Progenitor cell of endocrine pancreas (in vitro differentiated cells): Measurements from ENCODE around the gene TRIM15. TPM values are rescaled to one million over a fixed set of nuclear protein-coding genes. Genes with fewer than 3 reads are reported as not detected.

ENCODE experiments used
- DNase-seq: peaks from one replicate; pipeline ENCODE4 v3.0.0; 2021; ENCODE audit warnings: low spot score; ENCODE audit not compliant: unreplicated experiment
- H3K27ac Mint-ChIP-seq: 2 replicates; pipeline ENCODE4 v1.8.0; 2021; ENCODE audit warnings: mild to moderate bottlenecking, moderate library complexity, mixed read lengths
- H3K27me3 Mint-ChIP-seq: 2 replicates; pipeline ENCODE4 v1.8.0; 2021; ENCODE audit warnings: mixed read lengths
- H3K36me3 Mint-ChIP-seq: 2 replicates; pipeline ENCODE4 v1.8.0; 2022; ENCODE audit warnings: mixed read lengths; ENCODE audit not compliant: insufficient read depth
- H3K4me1 Mint-ChIP-seq: 2 replicates; pipeline ENCODE4 v1.8.0; 2021; ENCODE audit warnings: low read depth, mixed read lengths
- H3K4me3 Mint-ChIP-seq: 2 replicates; pipeline ENCODE4 v1.8.0; 2021; ENCODE audit warnings: low read depth, mild to moderate bottlenecking, moderate library complexity, mixed read lengths
- H3K9me3 Mint-ChIP-seq: 2 replicates; pipeline ENCODE4 v1.8.0; 2021; ENCODE audit warnings: low read depth, mixed read lengths
- total RNA-seq: library from RNA; stranded (reverse); gene quantifications from 2 replicates; pipeline ENCODE4 v1.2.1, GENCODE V29; 2021
- TF ChIP-seq, protein P1 (sequence below): fragments of 200-600 bp; sonication (generic); IDR thresholded peaks from one replicate; pipeline ENCODE4 v1.5.0; 2021; ENCODE audit warnings: antibody characterized with exemption, mild to moderate bottlenecking; ENCODE audit not compliant: unreplicated experiment

TRIM15 gene
- total RNA-seq, 1 donor from 2014 or later, result not detected

DNA sequence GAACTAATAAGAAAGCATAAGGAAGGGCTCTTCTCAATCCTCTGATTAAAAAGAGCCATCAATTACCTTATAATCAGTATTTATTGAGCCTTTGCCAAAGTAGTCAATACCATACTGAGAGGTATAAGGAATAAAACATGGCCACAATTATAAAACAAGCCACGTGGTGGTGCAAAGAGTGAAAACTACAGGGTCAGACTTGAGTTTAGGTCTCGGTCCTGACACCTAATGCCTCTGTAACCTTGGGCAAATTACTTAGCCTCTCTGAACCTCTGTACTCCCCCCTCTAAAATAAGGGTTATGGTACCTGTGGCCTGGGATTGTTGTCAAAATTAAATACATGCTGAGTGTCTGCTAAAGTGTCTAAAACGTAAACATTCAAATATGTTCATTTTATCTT is 14.1 kb upstream of the TRIM15 start:
- Mint-ChIP-seq H3K27me3 (peaks cover 55% of the 10 kb centered on the region), H3K27ac (no peak overlapping the region), H3K9me3 (no peaks in the 10 kb centered on the region), H3K4me1 (no peaks in the 10 kb centered on the region), H3K4me3 (no peak overlapping the region), H3K36me3 (no peaks in the 10 kb centered on the region)
- no peak for DNase-seq
- TF ChIP-seq, protein P1, sequence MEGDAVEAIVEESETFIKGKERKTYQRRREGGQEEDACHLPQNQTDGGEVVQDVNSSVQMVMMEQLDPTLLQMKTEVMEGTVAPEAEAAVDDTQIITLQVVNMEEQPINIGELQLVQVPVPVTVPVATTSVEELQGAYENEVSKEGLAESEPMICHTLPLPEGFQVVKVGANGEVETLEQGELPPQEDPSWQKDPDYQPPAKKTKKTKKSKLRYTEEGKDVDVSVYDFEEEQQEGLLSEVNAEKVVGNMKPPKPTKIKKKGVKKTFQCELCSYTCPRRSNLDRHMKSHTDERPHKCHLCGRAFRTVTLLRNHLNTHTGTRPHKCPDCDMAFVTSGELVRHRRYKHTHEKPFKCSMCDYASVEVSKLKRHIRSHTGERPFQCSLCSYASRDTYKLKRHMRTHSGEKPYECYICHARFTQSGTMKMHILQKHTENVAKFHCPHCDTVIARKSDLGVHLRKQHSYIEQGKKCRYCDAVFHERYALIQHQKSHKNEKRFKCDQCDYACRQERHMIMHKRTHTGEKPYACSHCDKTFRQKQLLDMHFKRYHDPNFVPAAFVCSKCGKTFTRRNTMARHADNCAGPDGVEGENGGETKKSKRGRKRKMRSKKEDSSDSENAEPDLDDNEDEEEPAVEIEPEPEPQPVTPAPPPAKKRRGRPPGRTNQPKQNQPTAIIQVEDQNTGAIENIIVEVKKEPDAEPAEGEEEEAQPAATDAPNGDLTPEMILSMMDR, result no peak

DNA sequence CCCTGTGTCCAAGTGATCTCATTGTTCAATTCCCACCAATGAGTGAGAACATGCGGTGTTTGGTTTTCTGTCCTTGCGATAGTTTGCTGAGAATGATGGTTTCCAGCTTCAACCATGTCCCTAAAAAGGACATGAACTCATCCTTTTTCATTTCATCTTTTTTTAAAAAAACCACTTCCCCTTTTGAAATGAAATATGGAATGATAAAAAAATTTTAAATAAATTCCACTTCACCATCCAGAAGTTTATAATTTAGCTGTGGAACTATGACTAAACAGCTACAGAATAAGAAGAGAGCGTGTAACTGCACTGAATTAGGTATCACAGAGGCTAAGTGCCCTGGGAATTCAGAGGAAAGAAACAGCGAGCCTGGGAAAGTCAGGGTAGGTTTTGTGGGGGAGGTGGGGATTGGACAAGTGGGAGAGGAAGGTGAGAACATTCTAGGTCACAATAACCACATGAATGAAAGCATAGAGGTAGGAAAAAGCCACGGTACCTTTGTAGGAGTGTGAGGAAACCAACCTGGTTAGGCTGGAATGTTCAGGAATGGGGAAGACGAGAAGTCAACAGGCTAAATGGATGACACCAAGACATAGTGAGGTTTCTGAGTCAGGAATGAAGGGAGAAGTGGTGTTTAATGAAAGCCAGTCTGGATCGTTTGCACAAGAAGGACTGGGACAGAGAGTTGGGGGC is 13.3 kb upstream of the TRIM15 start:
- TF ChIP-seq, protein P1, result no peak
- H3K27me3 Mint-ChIP-seq, result peaks cover 55% of the 10 kb centered on the region
- DNase-seq, result no peak
- H3K4me3 Mint-ChIP-seq, result no peak overlapping the region
- no peaks in the 10 kb centered on the region for H3K4me1 Mint-ChIP-seq
- no peak overlapping the region for H3K27ac Mint-ChIP-seq
- H3K9me3 Mint-ChIP-seq, result no peaks in the 10 kb centered on the region
- no peaks in the 10 kb centered on the region for H3K36me3 Mint-ChIP-seq

DNA sequence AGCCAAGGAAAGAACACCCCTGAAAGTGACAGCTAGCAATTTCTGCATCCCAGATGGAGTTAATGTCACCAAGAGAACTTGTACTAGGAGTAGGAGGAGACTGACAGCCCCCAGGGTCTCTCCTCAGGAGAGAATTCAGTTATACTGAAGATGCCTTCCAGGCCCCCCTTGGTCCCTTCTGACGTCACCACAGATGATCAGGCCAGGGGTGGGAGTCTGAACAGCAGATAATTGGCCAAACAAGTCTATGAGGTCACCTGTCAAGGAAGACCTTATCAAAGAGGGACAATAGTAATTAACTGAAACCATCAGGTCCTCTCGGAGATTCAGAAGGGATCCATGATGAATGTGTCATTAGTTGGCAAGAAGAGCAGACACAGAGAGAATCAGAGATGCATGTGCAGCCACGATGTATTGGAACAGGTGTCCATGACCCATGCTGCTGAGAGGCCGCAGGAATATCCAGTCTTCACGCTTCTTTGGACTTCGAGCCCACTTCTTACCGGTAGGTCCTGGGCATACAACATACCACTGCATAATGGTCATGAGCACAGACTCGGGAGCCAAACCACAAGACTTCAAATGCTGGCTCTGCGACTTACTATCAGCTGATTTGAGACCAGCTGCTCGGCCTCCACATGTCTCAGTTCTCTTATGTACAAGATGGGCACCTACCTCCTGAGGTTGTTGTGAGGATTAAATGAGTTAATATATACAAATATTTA is 12.5 kb upstream of the TRIM15 start:
- DNase-seq, result no peak
- peaks cover 53% of the 10 kb centered on the region for H3K27me3 Mint-ChIP-seq
- no peaks in the 10 kb centered on the region for H3K4me1 Mint-ChIP-seq
- TF ChIP-seq, protein P1, result no peak
- no peak overlapping the region for H3K4me3 Mint-ChIP-seq
- no peak overlapping the region for H3K27ac Mint-ChIP-seq
- no peaks in the 10 kb centered on the region for H3K36me3 Mint-ChIP-seq
- no peaks in the 10 kb centered on the region for H3K9me3 Mint-ChIP-seq

DNA sequence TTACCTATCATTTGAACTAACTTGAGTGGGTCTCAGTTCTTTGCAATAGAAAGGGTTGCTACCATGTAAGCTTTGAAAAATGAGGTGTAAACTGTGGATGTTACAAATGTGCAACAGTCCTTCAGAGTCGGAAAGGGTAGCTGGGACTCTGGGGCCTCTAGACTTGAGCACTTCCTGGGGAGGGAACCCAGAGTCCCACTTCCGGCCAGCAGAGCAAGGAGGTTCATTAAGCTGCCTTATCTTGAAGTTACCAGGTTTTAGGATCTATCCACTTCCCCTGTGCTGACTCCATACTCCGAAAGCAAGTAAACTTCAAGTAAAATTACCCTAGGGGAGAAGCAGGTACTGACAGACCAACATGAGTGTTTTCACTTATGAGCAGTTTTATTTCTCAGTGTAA is 11.8 kb upstream of the TRIM15 start:
- H3K9me3 Mint-ChIP-seq, result no peaks in the 10 kb centered on the region
- no peaks in the 10 kb centered on the region for H3K36me3 Mint-ChIP-seq
- peaks cover 55% of the 10 kb centered on the region for H3K27me3 Mint-ChIP-seq
- TF ChIP-seq, protein P1, result no peak
- H3K4me1 Mint-ChIP-seq, result no peaks in the 10 kb centered on the region
- no peak overlapping the region for H3K27ac Mint-ChIP-seq
- H3K4me3 Mint-ChIP-seq, result no peak overlapping the region
- DNase-seq, result no peak

DNA sequence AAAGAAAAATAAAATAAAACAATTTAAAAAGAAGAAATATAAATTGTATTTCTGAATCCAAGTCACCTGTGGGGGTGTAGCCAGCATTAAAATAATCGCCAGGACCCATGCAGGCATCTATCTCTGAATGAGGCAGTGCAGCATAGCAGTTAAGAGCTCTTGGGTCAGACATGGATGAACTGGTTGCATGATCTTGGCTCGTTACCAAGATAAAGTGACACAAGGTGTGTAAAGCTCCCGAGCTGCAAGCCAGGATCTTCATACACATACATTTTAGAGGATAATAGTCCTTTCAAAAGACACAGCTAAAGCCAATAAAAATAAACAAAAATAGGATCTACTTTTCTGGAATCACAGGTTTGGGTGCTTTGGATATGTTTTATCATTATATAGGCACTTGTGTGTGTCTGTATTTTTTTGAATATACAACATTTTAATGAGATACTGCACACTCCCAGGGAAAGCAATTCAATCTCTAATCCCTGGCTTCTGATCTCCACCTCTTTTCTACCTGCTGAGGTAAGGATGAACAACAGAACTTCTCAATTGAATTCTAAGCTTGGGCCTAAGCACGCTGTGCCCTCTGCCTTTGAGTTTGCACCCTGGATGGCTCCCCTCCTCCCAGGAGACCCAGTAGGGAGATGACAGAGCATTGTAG is 11.2 kb upstream of the TRIM15 start:
- DNase-seq, result no peak
- H3K4me3 Mint-ChIP-seq, result no peak overlapping the region
- peaks cover 55% of the 10 kb centered on the region for H3K27me3 Mint-ChIP-seq
- no peaks in the 10 kb centered on the region for H3K36me3 Mint-ChIP-seq
- TF ChIP-seq, protein P1, result no peak
- no peaks in the 10 kb centered on the region for H3K4me1 Mint-ChIP-seq
- no peak overlapping the region for H3K27ac Mint-ChIP-seq
- H3K9me3 Mint-ChIP-seq, result no peaks in the 10 kb centered on the region
